ENCODE results near the gene DUSP15. TPM values are rescaled to one million over a fixed set of nuclear protein-coding genes. Genes with fewer than 3 reads are reported as not detected.

The DUSP15 gene
- total RNA-seq, 1 experiment from 2014 or later: not detected

DNA sequence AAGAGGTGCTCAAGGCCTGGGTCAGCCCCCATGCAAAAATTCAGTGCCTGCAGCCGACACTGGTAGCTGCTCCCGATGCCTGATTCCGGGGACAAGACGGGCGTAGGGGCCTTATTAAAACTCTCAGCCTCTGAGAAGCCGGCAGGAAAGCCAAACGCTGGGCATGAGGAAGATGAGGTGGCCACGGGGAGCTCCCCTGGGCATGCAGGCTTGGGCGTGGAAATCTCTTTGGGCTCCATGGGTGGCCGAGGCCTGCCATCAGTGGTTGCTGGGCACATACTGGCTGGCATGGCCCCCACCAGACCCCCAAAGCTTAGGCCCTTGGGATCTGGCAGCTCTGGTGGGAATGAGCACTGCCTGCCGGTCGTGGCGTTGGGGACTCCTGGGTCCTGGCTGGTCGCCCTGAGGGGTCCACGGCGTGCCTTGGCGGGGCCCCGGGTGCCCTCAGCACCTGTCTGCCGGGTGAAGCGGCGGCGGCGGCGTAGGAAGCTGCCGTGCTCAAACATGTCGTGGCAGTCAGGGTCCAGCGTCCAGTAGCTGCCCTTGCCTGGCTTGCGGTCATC, 25.5 kb downstream of the DUSP15 start:
- BruUV-seq (replicated peaks): no TSS peak
- peaks cover 16 to 27% of the 10 kb centered on the region in 2 experiments for H3K4me1 ChIP-seq (ENCODE audit: control insufficient read depth in 1 of 2, insufficient read depth in 2 of 2, low read length in 2 of 2)
- ChIA-PET RAD21 (ENCODE audit: low non-redundant PET in 1 of 2, low total read pairs in 2 of 2, uncharacterized antibody in 2 of 2, unreplicated experiment in 2 of 2) (no interaction called here), POLR2A (no interaction called here), CTCF (interaction anchor here (0.7 to 1.6 kb wide), 2 partner anchors 8 to 22 kb away, joined by 3 to 4 read pairs; no protein-coding TSS in a partner anchor)
- H3K9me2 ChIP-seq (ENCODE audit: insufficient read depth): no peaks in the 10 kb centered on the region
- H3K27me3 ChIP-seq (ENCODE audit: insufficient read depth, low read length): no peaks in the 10 kb centered on the region
- H3K27ac ChIP-seq (ENCODE audit: low read depth, low read length): no peak overlapping the region
- H3K36me3 ChIP-seq (ENCODE audit: control insufficient read depth in 1 of 2, insufficient read depth in 2 of 2, low read length in 2 of 2): no peaks in the 10 kb centered on the region
- H3K9ac ChIP-seq (ENCODE audit: low read length): no peak overlapping the region
- no peak overlapping the region for H3K4me3 ChIP-seq (replicated peaks in 1 of 2; ENCODE audit: low read depth in 1 of 2, low read length in 2 of 2)
- no peak overlapping the region for H2AFZ ChIP-seq (ENCODE audit: low read depth, low read length, poor library complexity, severe bottlenecking)
- ATAC-seq: no peak
- H3K9me3 ChIP-seq (ENCODE audit: control insufficient read depth in 1 of 2, insufficient read depth in 1 of 2, low read depth in 1 of 2, low read length in 2 of 2): no peaks in the 10 kb centered on the region
- no peak for DNase-seq (ENCODE audit: low read depth, low spot score)
- TF ChIP-seq YY1 (IDR thresholded peaks at IDR 0.05; ENCODE audit: extremely low read depth, insufficient replicate concordance, low read depth, low read length) (no peak), CEBPB (IDR thresholded peaks at IDR 0.05; ENCODE audit: low read depth) (no peak), EZH2phosphoT487 (IDR thresholded peaks at IDR 0.05; ENCODE audit: borderline replicate concordance) (no peak), REST (IDR thresholded peaks at IDR 0.05; ENCODE audit: low read depth) (no peak), EZH2 (IDR thresholded peaks at IDR 0.05) (no peak), POLR2A (IDR thresholded peaks at IDR 0.05; ENCODE audit: borderline replicate concordance, extremely low read depth, insufficient read depth, insufficient read length) (no peak), EGR1 (IDR thresholded peaks at IDR 0.05; ENCODE audit: low read depth) (no peak), ZFX (IDR thresholded peaks at IDR 0.05) (no peak), ZNF274 (IDR thresholded peaks at IDR 0.05; ENCODE audit: low read depth, low read length) (no peak), FOSL1 (IDR thresholded peaks at IDR 0.05; ENCODE audit: low read depth) (no peak), CBX3 (IDR thresholded peaks at IDR 0.05; ENCODE audit: low read depth) (no peak), SP1 (IDR thresholded peaks at IDR 0.05; ENCODE audit: low read depth) (no peak), ELF1 (IDR thresholded peaks at IDR 0.05; ENCODE audit: borderline replicate concordance, low read depth) (no peak), SRF (IDR thresholded peaks at IDR 0.05; ENCODE audit: low read depth) (no peak), TCF7L2 (IDR thresholded peaks at IDR 0.05; ENCODE audit: borderline replicate concordance, extremely low read depth, insufficient read depth, insufficient read length) (no peak), POLR2AphosphoS5 (IDR thresholded peaks at IDR 0.05; ENCODE audit: low read depth, low read length) (no peak), CTCF (IDR thresholded peaks at IDR 0.05 in 2 of 3, conservative IDR thresholded peaks at IDR 0.05 in 1 of 3; ENCODE audit: borderline replicate concordance in 1 of 3, insufficient read depth in 1 of 3, low read depth in 2 of 3, low read length in 2 of 3) (no peak), RAD21 (IDR thresholded peaks at IDR 0.05; ENCODE audit: low read depth) (no peak)
- TF ChIP-seq, protein P1, sequence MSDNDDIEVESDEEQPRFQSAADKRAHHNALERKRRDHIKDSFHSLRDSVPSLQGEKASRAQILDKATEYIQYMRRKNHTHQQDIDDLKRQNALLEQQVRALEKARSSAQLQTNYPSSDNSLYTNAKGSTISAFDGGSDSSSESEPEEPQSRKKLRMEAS (IDR thresholded peaks at IDR 0.05): no peak
- TF ChIP-seq, protein P2, sequence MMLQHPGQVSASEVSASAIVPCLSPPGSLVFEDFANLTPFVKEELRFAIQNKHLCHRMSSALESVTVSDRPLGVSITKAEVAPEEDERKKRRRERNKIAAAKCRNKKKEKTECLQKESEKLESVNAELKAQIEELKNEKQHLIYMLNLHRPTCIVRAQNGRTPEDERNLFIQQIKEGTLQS (IDR thresholded peaks at IDR 0.05): no peak
- no peaks in the 10 kb centered on the region for H4K20me1 ChIP-seq (ENCODE audit: insufficient read depth)
- intact Hi-C loops (cut with micrococcal nuclease): no loop called here
- no peak overlapping the region for H3K4me2 ChIP-seq (ENCODE audit: low read length)
- no peaks in the 10 kb centered on the region for H3K79me2 ChIP-seq (ENCODE audit: insufficient read depth, low read length)
